NCI-H345 (cell line): Measurements from ENCODE around the gene SPN.
"Not testable (repeated sequence)": the region's sequence is repeated elsewhere in the genome, so short reads cannot be mapped to it uniquely, and the experiment has no call there.

Experiments
- DNase-seq: peaks from one replicate; lab custom pipeline; 2025; lab: John Stamatoyannopoulos, UW

The SPN gene

GRCh38 chr16:29705030-29705429, 42.0 kb downstream of the SPN start:
- no peak for DNase-seq

GRCh38 chr16:29707160-29707559, 44.1 kb downstream of the SPN start:
- not testable (repeated sequence) for DNase-seq

DNA sequence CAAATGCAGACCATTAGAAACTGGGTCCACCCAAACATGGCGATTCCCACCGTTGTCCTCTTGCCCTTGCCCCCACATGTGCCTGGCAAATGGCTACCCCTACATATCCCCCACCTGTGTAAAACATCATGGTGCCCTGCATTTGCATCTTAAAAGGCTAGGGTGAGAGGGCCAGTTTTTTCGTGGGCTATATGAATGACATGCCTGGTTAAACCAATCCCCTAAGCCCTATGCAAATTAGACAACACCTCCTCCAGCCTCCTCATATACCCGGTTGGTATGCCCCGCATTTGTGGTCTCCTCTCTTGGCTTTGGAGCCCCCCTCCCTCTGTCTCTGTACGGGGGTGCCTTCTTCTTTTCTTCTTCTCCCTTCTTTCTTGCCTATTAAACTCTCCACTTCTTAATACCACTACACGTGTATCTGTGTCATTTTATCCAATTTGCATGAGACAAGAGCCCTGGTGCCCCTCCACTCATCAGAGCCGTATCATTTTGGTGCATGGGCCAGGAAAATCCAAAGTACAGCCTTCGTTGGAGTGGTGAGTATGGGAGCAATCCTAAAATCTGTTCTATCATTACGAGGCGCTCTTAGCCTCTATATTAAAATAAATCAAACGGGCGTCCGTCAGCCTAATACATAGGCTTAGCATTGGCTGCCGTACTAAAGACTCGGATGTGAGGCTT, 46.0 kb downstream of the SPN start:
- DNase-seq, result no peak

DNA sequence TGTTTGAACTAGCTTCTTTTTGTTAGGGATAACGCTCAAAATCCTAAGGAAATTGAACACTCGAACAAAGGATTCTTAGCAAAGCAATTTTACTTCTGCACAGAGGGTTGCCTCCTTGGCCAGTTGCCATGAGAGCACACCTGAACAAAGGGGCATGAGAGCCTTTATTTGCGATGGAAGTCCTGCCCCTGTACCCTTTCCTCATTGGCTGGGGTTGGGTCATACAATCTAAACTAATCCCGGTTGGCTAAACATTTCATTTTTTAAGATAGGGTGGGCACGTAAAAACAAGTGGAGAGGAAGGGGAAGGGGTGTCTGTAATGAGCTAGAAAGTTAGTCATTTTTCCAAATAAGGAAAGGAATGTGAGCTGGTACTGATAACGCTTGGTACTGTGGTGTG, 46.6 kb downstream of the SPN start:
- DNase-seq, result not testable (repeated sequence)

- peak; percentile 14 for DNase-seq
Observed at GRCh38 chr16:29710227-29711219, 47.5 kb downstream of the SPN start.

DNA sequence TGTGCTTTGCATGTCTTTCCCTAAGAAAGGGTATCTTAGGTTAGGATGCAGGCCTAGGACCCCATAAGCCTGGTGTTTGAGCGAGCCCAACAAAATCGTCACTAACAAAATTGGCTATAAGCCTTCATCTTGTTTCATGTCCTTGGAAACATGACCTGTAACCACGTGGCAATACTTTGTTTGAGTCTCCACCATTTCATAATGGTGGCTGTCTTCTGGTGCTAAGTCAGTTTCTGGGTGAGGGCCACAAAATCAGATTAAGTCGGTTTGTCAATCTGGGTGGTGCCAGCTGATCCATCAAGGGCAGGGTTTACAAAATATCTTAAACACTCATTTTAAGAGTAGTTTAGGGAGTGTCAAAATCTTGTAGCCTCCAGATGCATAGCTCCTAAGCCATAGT, 49.8 kb downstream of the SPN start:
- DNase-seq, result no peak

DNA sequence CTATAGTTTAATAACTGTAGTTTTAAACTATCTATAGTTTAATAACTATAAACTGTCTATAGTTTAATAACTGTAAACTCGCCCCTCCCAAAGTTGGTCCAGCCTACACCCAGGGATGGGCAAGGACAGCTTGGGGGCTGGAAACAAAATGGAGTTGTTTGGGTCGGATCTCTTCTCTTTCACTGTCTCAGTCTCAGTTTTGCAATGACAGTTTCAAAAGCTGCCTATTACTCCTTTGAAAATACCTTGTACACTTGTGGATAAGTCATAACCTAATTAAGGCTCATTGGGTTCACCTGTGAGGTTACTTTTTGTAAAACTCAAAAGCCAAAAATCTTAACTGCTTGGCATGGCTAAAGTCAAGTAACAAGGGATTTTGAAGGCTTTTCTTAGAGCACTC, 51.3 kb downstream of the SPN start:
- no peak for DNase-seq

- DNase-seq, result no peak
Observed at GRCh38 chr16:29714972-29715371, 51.9 kb downstream of the SPN start.

- no peak for DNase-seq
Observed at GRCh38 chr16:29717113-29717512, 54.1 kb downstream of the SPN start.

GRCh38 chr16:29719063-29719462, 56.0 kb downstream of the SPN start:
- no peak for DNase-seq
